Measurements from ENCODE around the gene C11orf65. TPM values are rescaled to one million over a fixed set of nuclear protein-coding genes. Genes with fewer than 3 reads are reported as not detected.
"Not testable (repeated sequence)": the region's sequence is repeated elsewhere in the genome, so short reads cannot be mapped to it uniquely, and the experiment has no call there.

Gene C11orf65
- total RNA-seq, 2 experiments from 2014 or later: 3.4 to 3.6 TPM

DNA sequence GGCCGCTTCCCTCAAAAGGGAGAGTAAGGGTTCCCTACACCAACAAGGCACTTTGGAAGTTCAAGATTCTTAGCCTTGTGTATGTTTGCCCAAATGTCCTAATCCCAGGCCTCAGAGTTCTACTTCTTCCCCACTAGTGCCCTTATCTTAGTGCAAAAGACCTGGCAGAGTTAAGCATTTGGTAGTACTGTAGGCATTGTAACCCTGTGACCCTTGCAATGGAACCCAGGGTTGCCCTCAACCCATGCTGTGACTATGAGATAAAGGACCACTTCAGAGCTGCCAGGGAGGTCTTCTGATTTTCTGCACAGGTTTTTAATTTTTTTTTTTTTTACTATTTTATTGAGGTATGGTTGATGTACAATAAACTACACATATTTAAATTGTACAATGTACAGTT, 65.1 kb downstream of the C11orf65 start:
- H3K36me3 Mint-ChIP-seq (ENCODE audit: low read depth): no peaks in the 10 kb centered on the region
- DNase-seq (no peak), ATAC-seq (no peak)
- POLR2A ChIA-PET: no interaction called here
- intact Hi-C loops (cut with DNase I, micrococcal nuclease): no loop called here
- no peaks in the 10 kb centered on the region for H3K9me3 Mint-ChIP-seq (ENCODE audit: low read depth)
- no peak overlapping the region for H3K4me3 Mint-ChIP-seq
- no peak overlapping the region for H3K27ac Mint-ChIP-seq
- CTCF ChIA-PET: no interaction called here
- no peaks in the 10 kb centered on the region for H3K27me3 Mint-ChIP-seq
- H3K4me1 Mint-ChIP-seq: no peaks in the 10 kb centered on the region

DNA sequence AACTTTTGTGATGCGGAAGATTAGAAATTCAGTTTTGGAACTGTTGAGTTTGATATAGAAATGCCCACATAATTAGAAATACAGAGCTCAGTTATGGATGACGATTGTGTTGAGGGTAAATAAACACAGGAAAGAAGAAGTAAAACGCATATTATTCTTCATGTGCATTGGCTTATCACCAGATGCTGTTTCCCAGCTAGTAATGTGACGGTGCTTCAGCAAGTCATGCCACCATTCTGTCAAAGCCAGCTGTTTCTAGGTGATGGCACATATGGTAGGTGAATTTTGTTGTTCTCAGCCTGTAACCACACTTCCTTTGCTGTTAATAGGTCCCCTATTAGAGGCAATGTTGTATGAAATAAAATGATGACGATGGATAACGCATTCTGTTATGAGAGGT, 68.9 kb downstream of the C11orf65 start:
- CTCF ChIA-PET: no interaction called here
- POLR2A ChIA-PET: interaction anchor here (0.6 kb wide), 1 partner anchor 281 kb away, joined by 5 read pairs; no protein-coding TSS in a partner anchor
- Mint-ChIP-seq H3K27me3 (no peaks in the 10 kb centered on the region), H3K4me1 (no peaks in the 10 kb centered on the region), H3K4me3 (no peak overlapping the region), H3K9me3 (ENCODE audit: low read depth) (no peaks in the 10 kb centered on the region), H3K27ac (no peak overlapping the region), H3K36me3 (ENCODE audit: low read depth) (no peaks in the 10 kb centered on the region)
- DNase-seq: no peak
- ATAC-seq: no peak
- intact Hi-C loops (cut with DNase I, micrococcal nuclease): no loop called here

DNA sequence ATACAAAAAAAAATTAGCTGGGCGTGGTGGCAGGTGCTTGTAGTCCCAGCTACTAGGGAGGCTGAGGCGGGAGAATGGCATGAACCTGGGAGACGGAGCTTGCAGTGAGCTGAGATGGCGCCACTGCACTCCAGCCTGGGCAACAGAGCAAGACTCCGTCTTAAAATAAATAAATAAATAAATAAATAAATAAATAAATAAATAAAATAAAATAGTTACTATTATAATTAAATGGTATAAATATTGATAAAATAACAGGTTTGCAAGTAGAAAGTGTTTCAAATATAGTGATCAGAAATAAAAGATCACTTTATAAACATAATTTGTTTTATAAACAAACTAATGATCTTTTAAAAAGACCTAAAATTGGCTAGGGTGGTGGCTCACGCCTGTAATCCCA, 70.7 kb downstream of the C11orf65 start:
- H3K4me3 Mint-ChIP-seq; H3K27me3 Mint-ChIP-seq; H3K9me3 Mint-ChIP-seq (ENCODE audit: low read depth); ATAC-seq; H3K36me3 Mint-ChIP-seq (ENCODE audit: low read depth); CTCF ChIA-PET; DNase-seq; H3K4me1 Mint-ChIP-seq; POLR2A ChIA-PET; H3K27ac Mint-ChIP-seq; intact Hi-C loops (cut with DNase I, micrococcal nuclease): not testable (repeated sequence)

DNA sequence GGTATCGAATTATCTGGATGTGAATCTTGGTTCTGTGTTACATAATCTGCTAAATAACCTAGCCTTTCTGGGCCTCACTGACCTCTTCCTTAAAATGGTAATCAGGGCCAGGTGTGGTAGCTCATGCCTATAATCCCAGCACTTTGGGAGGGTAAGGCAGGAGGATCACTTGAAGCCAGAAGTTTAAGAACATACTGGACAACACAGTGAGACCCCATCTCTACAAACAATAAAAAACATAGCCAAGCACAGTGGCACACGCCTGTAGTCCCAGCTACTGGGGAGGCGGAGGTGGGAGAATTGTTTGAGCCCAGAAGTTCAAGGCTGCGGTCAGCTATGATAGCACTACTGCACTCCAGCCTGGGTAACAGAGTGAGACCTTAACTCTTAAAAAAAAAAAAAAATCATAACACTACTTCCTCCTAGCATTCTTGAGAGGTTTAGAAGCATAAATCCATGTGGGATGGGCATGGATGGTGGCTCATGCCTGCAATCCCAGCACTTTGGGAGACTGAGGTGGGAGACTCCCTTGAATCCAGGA, 72.5 kb downstream of the C11orf65 start:
- ChIA-PET CTCF (no interaction called here), POLR2A (no interaction called here)
- H3K4me3 Mint-ChIP-seq: no peak overlapping the region
- no peaks in the 10 kb centered on the region for H3K4me1 Mint-ChIP-seq
- H3K27ac Mint-ChIP-seq: no peak overlapping the region
- intact Hi-C loops (cut with DNase I, micrococcal nuclease): no loop called here
- no peaks in the 10 kb centered on the region for H3K9me3 Mint-ChIP-seq (ENCODE audit: low read depth)
- no peaks in the 10 kb centered on the region for H3K27me3 Mint-ChIP-seq
- H3K36me3 Mint-ChIP-seq (ENCODE audit: low read depth): no peaks in the 10 kb centered on the region
- ATAC-seq (no peak), DNase-seq (no peak)

DNA sequence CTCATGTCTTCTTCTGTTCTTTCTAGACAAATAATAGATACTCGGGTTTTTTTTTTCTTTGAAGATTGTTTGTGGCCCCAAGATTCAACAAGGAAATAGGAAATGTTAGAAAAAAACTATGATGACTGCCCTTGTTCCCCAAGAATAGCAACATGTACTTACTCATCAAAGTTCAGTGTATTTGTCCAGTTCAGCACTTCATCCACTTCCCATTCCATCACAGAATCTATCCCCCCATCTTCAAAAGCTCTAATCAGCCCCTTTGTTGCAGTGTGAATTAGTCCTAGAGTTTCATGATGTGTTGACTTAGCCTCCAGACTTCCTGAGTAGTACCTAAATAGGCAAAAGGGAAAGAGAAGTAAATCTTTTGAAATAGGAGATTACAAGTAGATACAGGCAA, 74.3 kb downstream of the C11orf65 start:
- ATAC-seq (no peak), DNase-seq (no peak)
- CTCF ChIA-PET: interaction anchor here (0.7 kb wide), 1 partner anchor 10 kb away, joined by 4 read pairs; no protein-coding TSS in a partner anchor
- no peaks in the 10 kb centered on the region for H3K4me1 Mint-ChIP-seq
- POLR2A ChIA-PET: no interaction called here
- no peak overlapping the region for H3K27ac Mint-ChIP-seq
- intact Hi-C loops (cut with DNase I, micrococcal nuclease): no loop called here
- H3K4me3 Mint-ChIP-seq: no peak overlapping the region
- H3K36me3 Mint-ChIP-seq (ENCODE audit: low read depth): no peaks in the 10 kb centered on the region
- no peaks in the 10 kb centered on the region for H3K27me3 Mint-ChIP-seq
- no peaks in the 10 kb centered on the region for H3K9me3 Mint-ChIP-seq (ENCODE audit: low read depth)

- DNase-seq (no peak), ATAC-seq (no peak)
- intact Hi-C loops (cut with DNase I, micrococcal nuclease): no loop called here
- Mint-ChIP-seq H3K36me3 (ENCODE audit: low read depth) (no peaks in the 10 kb centered on the region), H3K4me3 (no peak overlapping the region), H3K9me3 (ENCODE audit: low read depth) (no peaks in the 10 kb centered on the region), H3K27me3 (no peaks in the 10 kb centered on the region), H3K4me1 (no peaks in the 10 kb centered on the region), H3K27ac (no peak overlapping the region)
- ChIA-PET CTCF (interaction anchor here (0.6 to 0.7 kb wide), 2 partner anchors 9 to 1442 kb away, joined by 3 to 4 read pairs; no protein-coding TSS in a partner anchor), POLR2A (no interaction called here)
These were observed 75.0 kb downstream of the C11orf65 start for GRCh38 chr11:108392353-108392752.

DNA sequence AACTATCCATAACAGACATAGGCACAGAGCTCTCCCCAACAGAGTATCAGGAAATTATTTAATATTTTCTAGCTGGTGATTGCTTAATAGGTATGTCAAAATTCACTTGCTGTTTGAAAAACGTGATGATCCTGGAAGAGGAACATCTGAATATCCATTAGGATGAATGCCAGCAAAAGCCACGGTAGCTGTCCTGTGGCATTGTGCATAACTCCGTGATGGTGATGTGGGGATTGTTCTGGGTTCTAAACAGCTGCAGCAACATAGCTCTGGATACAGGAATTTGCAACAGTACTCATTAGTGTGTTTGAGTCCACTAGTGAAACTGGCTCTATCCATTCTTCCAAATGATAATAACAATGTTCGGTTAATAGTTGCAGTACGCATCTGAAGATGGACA, 78.8 kb downstream of the C11orf65 start:
- ChIA-PET POLR2A (no interaction called here), CTCF (no interaction called here)
- Mint-ChIP-seq H3K27me3 (no peaks in the 10 kb centered on the region), H3K36me3 (ENCODE audit: low read depth) (no peaks in the 10 kb centered on the region), H3K27ac (no peak overlapping the region), H3K4me1 (no peaks in the 10 kb centered on the region), H3K4me3 (no peak overlapping the region), H3K9me3 (ENCODE audit: low read depth) (no peaks in the 10 kb centered on the region)
- intact Hi-C loops (cut with DNase I, micrococcal nuclease): no loop called here
- no peak for ATAC-seq
- DNase-seq: no peak

GRCh38 chr11:108373505-108373904, 93.8 kb downstream of the C11orf65 start:
- intact Hi-C loops (cut with DNase I, micrococcal nuclease); ATAC-seq; POLR2A ChIA-PET; H3K27me3 Mint-ChIP-seq; CTCF ChIA-PET; H3K4me3 Mint-ChIP-seq; H3K9me3 Mint-ChIP-seq (ENCODE audit: low read depth); H3K27ac Mint-ChIP-seq; DNase-seq: not testable (repeated sequence)
- Mint-ChIP-seq H3K4me1 (peaks cover 10% of the 10 kb centered on the region), H3K36me3 (ENCODE audit: low read depth) (peaks cover 23% of the 10 kb centered on the region)

DNA sequence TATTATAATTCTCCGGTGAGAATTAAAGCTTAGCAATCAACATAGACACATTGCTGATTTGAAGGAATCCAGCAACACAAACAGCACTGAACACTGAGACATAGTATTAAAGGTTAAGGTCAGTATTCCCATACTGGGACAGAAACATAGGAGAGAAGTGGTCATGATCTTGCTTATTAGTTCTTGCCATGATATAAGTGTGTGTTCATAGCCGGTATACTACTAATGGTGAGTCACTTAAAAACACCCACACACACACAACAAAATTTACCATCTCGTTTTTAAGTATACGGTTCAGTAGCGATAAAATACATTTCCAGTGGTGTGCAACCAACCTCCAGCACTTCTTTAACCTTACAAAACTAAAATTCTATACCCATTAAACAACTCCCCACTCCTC, 96.3 kb downstream of the C11orf65 start:
- ATAC-seq (no peak), DNase-seq (no peak)
- POLR2A ChIA-PET: no interaction called here
- Mint-ChIP-seq H3K4me1 (peaks cover 10% of the 10 kb centered on the region), H3K4me3 (no peak overlapping the region), H3K27ac (no peak overlapping the region), H3K36me3 (ENCODE audit: low read depth) (peaks cover 32% of the 10 kb centered on the region), H3K9me3 (ENCODE audit: low read depth) (peaks cover 7% of the 10 kb centered on the region), H3K27me3 (no peaks in the 10 kb centered on the region)
- intact Hi-C loops (cut with DNase I, micrococcal nuclease): no loop called here
- CTCF ChIA-PET: no interaction called here

DNA sequence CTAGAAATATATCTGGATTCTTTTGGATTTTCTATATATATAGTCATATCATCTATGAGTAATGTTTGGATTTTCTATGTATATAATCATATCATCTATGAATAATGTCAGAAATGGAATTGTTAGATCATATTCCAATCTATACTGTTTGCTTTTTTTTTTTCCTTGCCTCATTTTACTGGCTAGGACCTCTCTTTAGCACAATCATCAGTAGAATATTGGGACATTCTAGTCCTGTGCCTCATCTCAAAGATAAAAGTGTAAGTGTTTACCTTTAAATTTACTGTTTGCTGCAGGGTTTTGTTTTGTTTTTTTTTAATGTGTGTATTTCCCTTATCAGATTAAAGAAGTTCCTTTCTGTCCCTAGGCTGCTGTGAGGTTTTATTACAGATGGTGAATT, 97.0 kb downstream of the C11orf65 start:
- Mint-ChIP-seq H3K4me3 (no peak overlapping the region), H3K4me1 (peaks cover 10% of the 10 kb centered on the region), H3K27ac (no peak overlapping the region), H3K27me3 (no peaks in the 10 kb centered on the region), H3K9me3 (ENCODE audit: low read depth) (peaks cover 7% of the 10 kb centered on the region), H3K36me3 (ENCODE audit: low read depth) (peaks cover 32% of the 10 kb centered on the region)
- ATAC-seq (no peak), DNase-seq (no peak)
- intact Hi-C loops (cut with DNase I, micrococcal nuclease): no loop called here
- ChIA-PET CTCF (no interaction called here), POLR2A (no interaction called here)

GRCh38 chr11:108369064-108369463, 98.3 kb downstream of the C11orf65 start:
- CTCF ChIA-PET: no interaction called here
- peak overlapping the region; percentile 45 for H3K27ac Mint-ChIP-seq
- H3K27me3 Mint-ChIP-seq: no peaks in the 10 kb centered on the region
- peak; percentile 8 for DNase-seq
- H3K9me3 Mint-ChIP-seq (ENCODE audit: low read depth): peaks cover 5% of the 10 kb centered on the region
- POLR2A ChIA-PET: no interaction called here
- intact Hi-C loops (cut with DNase I, micrococcal nuclease): no loop called here
- no peak for ATAC-seq
- peaks cover 10% of the 10 kb centered on the region for H3K4me1 Mint-ChIP-seq
- no peak overlapping the region for H3K4me3 Mint-ChIP-seq
- H3K36me3 Mint-ChIP-seq (ENCODE audit: low read depth): peaks cover 43% of the 10 kb centered on the region

DNA sequence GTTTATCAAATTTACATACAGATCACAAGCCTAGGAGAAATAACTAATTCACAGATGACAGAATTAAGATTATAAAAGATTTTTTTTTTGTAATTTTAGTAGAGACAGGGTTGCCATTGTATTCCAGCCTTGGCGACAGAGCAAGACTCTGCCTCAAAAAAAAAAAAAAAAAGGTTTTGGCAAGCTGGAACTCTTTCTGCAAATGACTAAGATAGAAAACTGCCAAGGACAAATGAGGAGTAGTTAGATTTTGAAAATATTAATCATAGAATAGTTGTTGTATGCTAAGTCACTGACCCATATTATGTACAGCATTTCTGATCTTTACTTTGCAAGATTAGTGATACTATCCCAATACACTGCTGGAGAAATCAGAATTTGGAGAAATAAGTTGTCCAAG, 99.2 kb downstream of the C11orf65 start:
- H3K36me3 Mint-ChIP-seq (ENCODE audit: low read depth): peaks cover 40% of the 10 kb centered on the region
- H3K4me3 Mint-ChIP-seq: no peak overlapping the region
- peaks cover 1% of the 10 kb centered on the region for H3K9me3 Mint-ChIP-seq (ENCODE audit: low read depth)
- no peak for ATAC-seq
- no peak overlapping the region for H3K27ac Mint-ChIP-seq
- POLR2A ChIA-PET: no interaction called here
- no peak for DNase-seq
- CTCF ChIA-PET: interaction anchor here (0.7 kb wide), 1 partner anchor 92 kb away, joined by 3 read pairs; no protein-coding TSS in a partner anchor
- intact Hi-C loops (cut with DNase I, micrococcal nuclease): no loop called here
- H3K27me3 Mint-ChIP-seq: no peaks in the 10 kb centered on the region
- H3K4me1 Mint-ChIP-seq: peaks cover 10% of the 10 kb centered on the region

DNA sequence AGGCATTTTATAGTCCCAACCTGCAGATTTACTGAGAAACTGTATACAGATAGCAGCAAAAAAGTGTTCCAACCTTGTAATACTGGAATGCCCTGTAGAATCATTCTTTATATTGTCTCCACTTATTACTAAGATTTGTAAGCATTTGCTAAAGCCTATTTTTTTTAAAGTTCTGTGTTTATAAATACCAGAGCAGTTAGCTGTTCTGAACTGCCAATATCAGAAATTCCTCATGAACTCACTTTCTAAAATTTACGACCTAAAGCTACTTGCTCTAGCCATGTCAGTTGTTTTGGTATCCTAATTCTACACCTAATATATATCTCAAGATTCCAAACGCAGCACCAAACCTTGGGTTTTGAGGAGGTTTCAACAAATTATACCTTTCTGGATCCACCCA, 103.2 kb downstream of the C11orf65 start:
- POLR2A ChIA-PET: no interaction called here
- intact Hi-C loops (cut with DNase I, micrococcal nuclease): no loop called here
- peak overlapping the region; percentile 11 for H3K27ac Mint-ChIP-seq

More for the DNA sequence above, 103.2 kb downstream of the C11orf65 start:
- no peaks in the 10 kb centered on the region for H3K27me3 Mint-ChIP-seq
- CTCF ChIA-PET: no interaction called here
- DNase-seq (no peak), ATAC-seq (no peak)
- no peaks in the 10 kb centered on the region for H3K9me3 Mint-ChIP-seq (ENCODE audit: low read depth)
- H3K36me3 Mint-ChIP-seq (ENCODE audit: low read depth): peaks cover 26% of the 10 kb centered on the region
- H3K4me1 Mint-ChIP-seq: no peaks in the 10 kb centered on the region
- H3K4me3 Mint-ChIP-seq: no peak overlapping the region

All from activated CD4-positive, alpha-beta T cell treated with anti-CD3 and anti-CD28 coated beads for 36 hours (primary cell).